ENCODE data around the gene PHLDB2.

- TF ChIP-seq CTCF (conservative IDR thresholded peaks at IDR 0.05; ENCODE audit: low read length), result no peak
- TF ChIP-seq EZH2phosphoT487 (IDR thresholded peaks at IDR 0.05; ENCODE audit: borderline replicate concordance, low read depth, low read length), result no peak
These were observed 8.5 kb upstream of the PHLDB2 start for GRCh38 chr3:111850537-111850936.

Measured in OCI-LY7 (cell line).